C4-2B (cell line): Measurements from ENCODE around the gene MT1G.

Experiments
- H3K27ac ChIP-seq: fragments of 450-650 bp; 2 replicates; pipeline ENCODE4 v1.5.1; 2017
- ZFX ChIP-seq: fragments of 450-650 bp; IDR thresholded peaks from 2 replicates; pipeline ENCODE4 v1.6.1; 2017
- TF ChIP-seq, protein P1 (sequence below): fragments of 450-650 bp; conservative IDR thresholded peaks from 2 replicates; pipeline ENCODE4 v1.5.1; 2017; ENCODE audit warnings: mild to moderate bottlenecking

MT1G gene

DNA sequence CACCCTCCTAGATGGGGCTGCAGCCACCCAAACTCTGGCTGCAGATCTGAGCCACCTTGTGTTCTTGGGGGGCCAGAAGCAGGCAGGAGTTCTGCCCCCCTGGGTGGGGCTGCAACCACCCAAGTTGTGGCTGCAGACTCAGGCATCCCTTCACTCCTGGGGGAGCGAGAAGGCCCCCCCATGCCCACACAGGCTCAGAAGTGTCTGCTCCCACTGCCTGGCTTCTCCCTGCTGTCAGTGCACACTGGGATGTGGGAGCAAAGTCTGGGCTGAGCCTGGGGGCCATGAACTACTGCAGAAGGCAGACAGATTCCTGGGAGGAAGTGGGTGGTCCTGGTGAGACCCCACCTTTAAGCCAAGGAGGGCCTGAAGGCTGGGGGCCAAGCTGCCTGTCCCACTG, 27.4 kb upstream of the MT1G start:
- no peak overlapping the region for H3K27ac ChIP-seq
- no peak for TF ChIP-seq ZFX
- TF ChIP-seq, protein P1, sequence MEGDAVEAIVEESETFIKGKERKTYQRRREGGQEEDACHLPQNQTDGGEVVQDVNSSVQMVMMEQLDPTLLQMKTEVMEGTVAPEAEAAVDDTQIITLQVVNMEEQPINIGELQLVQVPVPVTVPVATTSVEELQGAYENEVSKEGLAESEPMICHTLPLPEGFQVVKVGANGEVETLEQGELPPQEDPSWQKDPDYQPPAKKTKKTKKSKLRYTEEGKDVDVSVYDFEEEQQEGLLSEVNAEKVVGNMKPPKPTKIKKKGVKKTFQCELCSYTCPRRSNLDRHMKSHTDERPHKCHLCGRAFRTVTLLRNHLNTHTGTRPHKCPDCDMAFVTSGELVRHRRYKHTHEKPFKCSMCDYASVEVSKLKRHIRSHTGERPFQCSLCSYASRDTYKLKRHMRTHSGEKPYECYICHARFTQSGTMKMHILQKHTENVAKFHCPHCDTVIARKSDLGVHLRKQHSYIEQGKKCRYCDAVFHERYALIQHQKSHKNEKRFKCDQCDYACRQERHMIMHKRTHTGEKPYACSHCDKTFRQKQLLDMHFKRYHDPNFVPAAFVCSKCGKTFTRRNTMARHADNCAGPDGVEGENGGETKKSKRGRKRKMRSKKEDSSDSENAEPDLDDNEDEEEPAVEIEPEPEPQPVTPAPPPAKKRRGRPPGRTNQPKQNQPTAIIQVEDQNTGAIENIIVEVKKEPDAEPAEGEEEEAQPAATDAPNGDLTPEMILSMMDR: no peak

DNA sequence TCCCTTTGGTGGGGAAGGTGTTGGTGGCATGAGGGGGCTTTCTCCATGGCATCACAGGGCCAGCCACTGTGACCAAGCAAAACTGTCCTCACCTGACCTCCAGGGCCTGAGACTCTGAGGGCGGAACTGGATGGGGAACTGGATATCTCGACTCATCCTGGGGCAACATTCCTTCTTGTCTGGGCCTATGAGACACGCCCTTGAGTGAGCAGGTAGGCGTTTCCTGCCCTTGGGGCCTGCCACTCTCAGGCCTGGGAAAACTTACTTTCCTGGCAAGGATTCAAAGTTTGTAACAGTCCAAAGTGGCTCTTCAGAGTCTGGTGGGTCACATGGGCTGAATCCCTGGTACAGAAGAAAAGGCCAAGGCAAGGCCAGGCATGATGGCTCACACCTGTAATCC, 24.0 kb upstream of the MT1G start:
- H3K27ac ChIP-seq: no peak overlapping the region
- TF ChIP-seq ZFX: no peak
- TF ChIP-seq, protein P1: no peak

DNA sequence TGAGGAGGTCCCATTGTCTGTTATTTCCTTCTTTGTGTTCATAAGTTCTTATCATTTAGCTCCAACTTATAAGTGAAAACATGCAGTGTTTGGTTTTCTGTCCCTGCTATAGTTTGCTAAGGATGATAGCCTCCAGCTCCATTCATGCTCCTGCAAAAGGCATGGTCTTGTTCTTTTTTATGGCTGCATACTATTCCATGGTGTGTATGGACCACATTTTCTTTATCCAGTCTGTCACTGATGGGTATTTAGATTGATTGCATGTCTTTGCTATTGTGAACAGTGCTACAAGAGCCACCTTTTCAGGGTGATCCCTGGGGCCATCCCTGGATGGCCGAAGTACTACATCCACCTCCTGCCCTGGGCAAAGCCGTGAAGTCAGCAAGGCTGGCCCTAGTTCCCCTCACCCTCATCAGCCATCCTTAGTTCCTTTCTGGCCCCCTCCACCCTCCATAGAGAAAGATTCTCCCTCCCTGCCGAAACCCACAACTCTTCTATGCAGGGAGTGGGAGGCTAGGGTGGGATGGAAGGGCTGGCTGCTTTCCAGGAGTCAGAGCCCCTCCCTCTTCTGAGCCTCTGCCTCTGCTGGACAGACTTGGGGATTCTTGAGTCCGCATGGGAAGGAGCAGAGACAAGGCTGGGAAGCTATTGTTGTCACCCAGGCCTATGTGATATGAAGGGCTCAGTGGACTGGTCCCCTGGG, 22.7 kb upstream of the MT1G start:
- no peak overlapping the region for H3K27ac ChIP-seq
- TF ChIP-seq, protein P1: no peak
- TF ChIP-seq ZFX: no peak

DNA sequence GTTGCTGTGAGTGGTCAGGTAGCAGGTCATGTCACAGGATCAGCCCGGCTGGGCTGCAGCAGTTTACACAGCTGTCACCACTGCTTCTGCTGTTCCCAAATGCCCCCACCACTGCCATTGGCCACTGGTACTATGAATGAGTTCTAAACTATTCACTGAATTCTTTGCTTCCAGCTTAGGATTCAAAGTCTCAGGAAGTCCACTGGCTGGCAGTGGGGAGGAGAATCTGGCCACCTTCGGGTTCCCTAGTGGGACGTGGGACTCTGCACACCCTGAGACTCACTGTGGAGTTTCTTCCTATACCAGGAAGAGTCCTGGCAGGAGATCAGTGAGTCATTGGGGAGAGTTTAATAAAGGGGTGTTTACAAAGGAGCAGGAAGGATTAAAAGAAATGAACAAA, 21.3 kb upstream of the MT1G start:
- H3K27ac ChIP-seq: no peak overlapping the region

DNA sequence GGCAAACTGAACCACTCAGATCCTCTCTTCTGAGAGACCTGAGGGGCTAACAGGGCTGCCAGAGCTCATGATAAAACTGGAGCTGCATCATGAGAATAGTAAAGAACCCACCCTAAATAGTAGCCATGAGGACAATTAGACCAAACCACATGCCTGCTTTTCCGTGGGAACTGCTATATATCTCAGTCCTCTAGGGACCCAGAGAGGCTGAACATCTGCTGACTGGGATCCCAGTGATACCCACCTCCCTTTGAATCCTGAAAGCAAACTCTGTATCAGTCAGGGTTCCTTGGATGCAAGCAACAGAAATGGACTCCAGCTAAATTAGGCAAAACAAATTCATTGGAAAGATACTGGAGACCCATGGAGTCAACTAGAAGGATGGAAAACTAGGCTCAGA, 20.9 kb upstream of the MT1G start:
- no peak overlapping the region for H3K27ac ChIP-seq
- TF ChIP-seq, protein P1: no peak
- TF ChIP-seq ZFX: no peak

More for the DNA sequence above, 21.3 kb upstream of the MT1G start:
- TF ChIP-seq, protein P1: no peak
- no peak for TF ChIP-seq ZFX

DNA sequence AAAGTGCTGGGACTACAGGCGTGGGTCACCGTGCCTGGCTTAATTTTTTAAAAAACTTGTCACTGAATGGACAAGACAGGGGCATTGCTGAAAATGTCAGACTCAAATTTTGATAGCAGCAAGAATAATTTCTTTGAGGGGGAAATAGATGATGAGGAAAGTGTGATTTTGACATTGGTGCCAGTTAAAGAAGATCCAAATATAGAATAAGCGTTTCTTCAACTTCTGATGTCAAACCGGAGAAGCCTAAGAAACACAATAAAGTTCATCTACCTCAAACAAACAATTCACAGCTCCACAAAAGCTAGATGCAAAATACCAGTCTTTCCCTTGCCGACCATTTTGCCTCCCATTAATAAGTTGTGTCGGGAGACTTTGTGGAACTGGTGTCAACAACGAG, 18.9 kb upstream of the MT1G start:
- TF ChIP-seq, protein P1: no peak
- no peak for TF ChIP-seq ZFX
- H3K27ac ChIP-seq: no peak overlapping the region

DNA sequence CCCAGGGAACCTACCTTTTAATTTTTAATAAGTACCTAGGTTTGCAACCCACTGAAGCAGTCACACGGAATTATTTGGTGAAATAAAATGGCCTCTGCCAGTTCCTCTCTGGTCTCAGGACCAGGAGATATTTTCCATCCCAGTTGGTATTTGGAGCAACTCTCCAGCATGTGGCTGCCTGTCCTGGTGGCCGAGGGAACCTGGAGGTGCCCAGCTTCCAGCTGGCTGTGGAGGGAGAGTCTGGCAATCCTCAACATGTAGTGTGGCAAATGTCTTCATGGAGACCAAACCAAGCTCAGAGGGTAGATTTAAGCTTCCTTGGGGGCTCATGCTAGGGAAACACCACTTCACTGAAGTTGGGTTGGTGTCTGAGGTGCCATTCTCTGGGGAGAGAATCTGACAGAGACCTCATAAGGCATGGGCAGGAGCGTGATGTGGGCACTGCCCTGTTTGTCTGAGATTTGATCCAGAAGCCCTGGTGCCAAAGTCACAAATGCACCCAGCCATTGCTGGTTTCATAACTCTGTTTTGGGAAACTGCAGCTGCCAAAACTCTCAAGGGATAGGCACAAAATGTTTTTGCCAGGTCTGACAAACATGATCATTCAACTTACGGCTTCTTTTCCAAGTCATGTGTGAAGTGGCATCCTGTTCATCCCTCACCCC, 17.2 kb upstream of the MT1G start:
- no peak overlapping the region for H3K27ac ChIP-seq

More for the DNA sequence above, 17.2 kb upstream of the MT1G start:
- no peak for TF ChIP-seq ZFX
